Smooth muscle cell (in vitro differentiated cells): Measurements from ENCODE around the gene GDF11. TPM values are rescaled to one million over a fixed set of nuclear protein-coding genes. Genes with fewer than 3 reads are reported as not detected.

Experiments
- DNase-seq: peaks from one replicate; lab custom pipeline; 2025; ENCODE audit not compliant: unreplicated experiment; lab: John Stamatoyannopoulos, UW
- H2AFZ ChIP-seq: fragments of 200-600 bp; sonication (generic); 2 replicates; pipeline ENCODE4 v1.6.0; 2016; ENCODE audit warnings: antibody characterized with exemption, low read depth, mild to moderate bottlenecking
- H3F3A ChIP-seq: fragments of 200-600 bp; sonication (generic); 2 replicates; pipeline ENCODE4 v1.6.0; 2017; ENCODE audit warnings: antibody characterized with exemption, low read depth
- H3K27ac ChIP-seq: fragments of 200-600 bp; sonication (generic); 2 replicates; pipeline ENCODE4 v1.5.1; 2016; ENCODE audit warnings: low read depth, mild to moderate bottlenecking
- H3K27me3 ChIP-seq: fragments of 200-600 bp; sonication (generic); 2 replicates; pipeline ENCODE4 v1.6.1; 2016; ENCODE audit warnings: low read depth, mild to moderate bottlenecking
- H3K36me3 ChIP-seq: fragments of 200-600 bp; sonication (generic); 2 replicates; pipeline ENCODE4 v1.5.1; 2016; ENCODE audit warnings: low read depth
- H3K4me1 ChIP-seq: fragments of 200-600 bp; sonication (generic); 2 replicates; pipeline ENCODE4 v1.5.1; 2016; ENCODE audit warnings: low read depth
- H3K4me2 ChIP-seq: fragments of 200-600 bp; sonication (generic); 2 replicates; pipeline ENCODE4 v1.6.0; 2016; ENCODE audit warnings: mild to moderate bottlenecking
- H3K4me3 ChIP-seq: fragments of 200-600 bp; sonication (generic); 2 replicates; pipeline ENCODE4 v1.5.1; 2016; ENCODE audit warnings: mild to moderate bottlenecking
- H3K79me2 ChIP-seq: fragments of 200-600 bp; sonication (generic); 2 replicates; pipeline ENCODE4 v1.6.0; 2016; ENCODE audit warnings: low read depth, mild to moderate bottlenecking
- H3K9ac ChIP-seq: fragments of 200-600 bp; sonication (generic); 2 replicates; pipeline ENCODE4 v1.6.0; 2016; ENCODE audit warnings: low read depth
- H3K9me3 ChIP-seq: fragments of 200-600 bp; sonication (generic); replicated peaks from 2 replicates; pipeline ENCODE4 v1.5.1; 2016; ENCODE audit warnings: low read depth
- H4K20me1 ChIP-seq: fragments of 200-600 bp; sonication (generic); 2 replicates; pipeline ENCODE4 v1.6.0; 2016; ENCODE audit warnings: low read depth
- CTCF ChIP-seq: fragments of 200-600 bp; sonication (generic); IDR thresholded peaks from 2 replicates; pipeline ENCODE4 v1.5.1; 2017; ENCODE audit warnings: borderline replicate concordance, mild to moderate bottlenecking, antibody characterized with exemption; ENCODE audit not compliant: insufficient read depth, poor library complexity, severe bottlenecking
- WGBS: methylation state at CpG from one replicate; pipeline ENCODE4 v1.1.7; 2016; ENCODE audit warnings: low lambda C conversion rate; 5-methylcytosine and 5-hydroxymethylcytosine counted together
- polyA plus RNA-seq: library from polyadenylated mRNA; unstranded; fragments of >200 nt; fragmentation: Nextera tagmentation; extraction: Ambion mirVana; gene quantifications from 2 replicates; pipeline ENCODE4 v1.2.1, GENCODE V29; 2016
- total RNA-seq: library from RNA; depleted of rRNA; stranded (reverse); fragments of >200 nt; gene quantifications from 2 replicates; pipeline ENCODE4 v1.2.3, GENCODE V29; 2014

Gene GDF11
- total and polyA plus RNA-seq, 2 experiments from 2014 or later, result 2.6 to 3.5 TPM

DNA sequence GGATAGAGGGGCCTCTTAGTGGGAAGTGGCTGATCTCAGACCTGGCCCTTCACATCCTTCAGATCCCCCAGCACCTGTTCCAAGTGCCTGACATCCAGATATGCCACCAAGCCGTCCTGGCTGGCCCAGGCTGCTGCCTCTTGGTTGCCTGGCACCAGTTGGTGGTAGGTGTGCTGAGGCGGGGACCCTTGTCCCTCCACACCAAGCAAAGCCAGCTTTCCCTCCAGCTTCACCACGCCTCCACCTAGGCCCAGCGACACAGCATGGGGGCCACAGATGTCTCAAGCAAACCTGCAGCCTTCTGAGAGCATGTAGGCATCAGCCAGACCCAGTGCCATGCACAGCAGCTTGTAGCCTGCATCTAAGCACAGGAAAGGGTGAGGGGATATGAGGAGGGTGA, 10.6 kb upstream of the GDF11 start:
- Histone ChIP-seq H3F3A (peaks cover 18% of the 10 kb centered on the region), H3K27me3 (no peaks in the 10 kb centered on the region), H3K79me2 (peaks cover 29% of the 10 kb centered on the region), H3K4me2 (no peak overlapping the region), H3K9ac (no peak overlapping the region), H3K9me3 (no peaks in the 10 kb centered on the region), H4K20me1 (peaks cover 11% of the 10 kb centered on the region), H2AFZ (no peak overlapping the region), H3K4me1 (peaks cover 17% of the 10 kb centered on the region), H3K36me3 (no peaks in the 10 kb centered on the region), H3K4me3 (no peak overlapping the region), H3K27ac (no peak overlapping the region)
- 86% methylated on average over 4 of the region's 4 CpGs for WGBS
- TF ChIP-seq CTCF, result no peak
- no peak for DNase-seq

GRCh38 chr12:55733021-55733555, 9.8 kb upstream of the GDF11 start:
- Histone ChIP-seq H3K27ac (no peak overlapping the region), H3K4me3 (no peak overlapping the region), H3K9me3 (no peaks in the 10 kb centered on the region), H3K27me3 (no peaks in the 10 kb centered on the region), H3K4me2 (no peak overlapping the region), H3F3A (peaks cover 25% of the 10 kb centered on the region), H4K20me1 (peaks cover 3% of the 10 kb centered on the region), H2AFZ (no peak overlapping the region), H3K4me1 (peaks cover 20% of the 10 kb centered on the region), H3K9ac (no peak overlapping the region), H3K36me3 (no peaks in the 10 kb centered on the region), H3K79me2 (peaks cover 21% of the 10 kb centered on the region)
- TF ChIP-seq CTCF, result no peak
- WGBS, result 93% methylated on average over 14 of the region's 14 CpGs
- no peak for DNase-seq

- H3K4me3 ChIP-seq, result no peak overlapping the region
- H3K9ac ChIP-seq, result no peak overlapping the region
- H3K4me2 ChIP-seq, result no peak overlapping the region
- H3K36me3 ChIP-seq, result no peaks in the 10 kb centered on the region
- peaks cover 15% of the 10 kb centered on the region for H3K79me2 ChIP-seq
- TF ChIP-seq CTCF, result no peak
- no peak overlapping the region for H3K27ac ChIP-seq
- DNase-seq, result no peak
- 88% methylated on average over 2 of the region's 2 CpGs for WGBS
- no peaks in the 10 kb centered on the region for H3K9me3 ChIP-seq
- H3K27me3 ChIP-seq, result no peaks in the 10 kb centered on the region
- no peaks in the 10 kb centered on the region for H4K20me1 ChIP-seq
- H3F3A ChIP-seq, result peaks cover 27% of the 10 kb centered on the region
- H2AFZ ChIP-seq, result no peak overlapping the region
- peaks cover 21% of the 10 kb centered on the region for H3K4me1 ChIP-seq
These were observed 9.1 kb upstream of the GDF11 start for GRCh38 chr12:55733858-55734257.

DNA sequence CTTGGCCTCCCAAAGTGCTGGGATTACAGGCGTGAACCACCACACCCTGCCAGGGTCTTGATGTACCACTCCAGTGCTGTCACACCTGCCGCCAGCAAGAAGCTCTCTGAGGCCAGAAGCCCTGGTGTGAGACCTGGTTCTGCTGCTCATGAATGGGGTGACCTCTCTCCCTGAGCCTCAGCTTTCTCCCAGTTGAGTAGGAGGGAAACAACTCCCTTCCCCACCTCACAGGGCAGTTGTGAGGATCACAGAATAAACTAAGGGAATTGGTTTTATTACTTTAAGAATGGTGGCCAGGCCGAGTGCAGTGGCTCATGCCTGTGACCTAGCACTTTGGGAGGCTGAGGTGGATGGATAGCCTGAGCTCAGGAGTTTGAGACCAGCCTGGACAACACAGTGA, 8.3 kb upstream of the GDF11 start:
- no peak for TF ChIP-seq CTCF
- WGBS, result 96% methylated on average over 3 of the region's 3 CpGs
- H4K20me1 ChIP-seq, result no peaks in the 10 kb centered on the region
- peaks cover 15% of the 10 kb centered on the region for H3K79me2 ChIP-seq
- no peak overlapping the region for H3K9ac ChIP-seq
- H3K27me3 ChIP-seq, result no peaks in the 10 kb centered on the region
- H3K4me3 ChIP-seq, result no peak overlapping the region
- peaks cover 21% of the 10 kb centered on the region for H3K4me1 ChIP-seq
- H3K36me3 ChIP-seq, result no peaks in the 10 kb centered on the region
- no peaks in the 10 kb centered on the region for H3K9me3 ChIP-seq
- H2AFZ ChIP-seq, result no peak overlapping the region
- H3K27ac ChIP-seq, result no peak overlapping the region
- peaks cover 22% of the 10 kb centered on the region for H3F3A ChIP-seq
- H3K4me2 ChIP-seq, result no peak overlapping the region
- DNase-seq, result no peak
